ENCODE data around the gene TSPOAP1. TPM values are rescaled to one million over a fixed set of nuclear protein-coding genes. Genes with fewer than 3 reads are reported as not detected.

The TSPOAP1 gene
- total and polyA plus RNA-seq, 2 of the 13 experiments (the other 11 are each of a cell fraction or from before 2014, with no cell fraction given), result not detected

- TF ChIP-seq ZMAT3 (CRISPR knock-in tag; conservative IDR thresholded peaks at IDR 0.05) (no peak), ATF7 (IDR thresholded peaks at IDR 0.05) (no peak), ATF7 (CRISPR knock-in tag; IDR thresholded peaks at IDR 0.05) (no peak), ZNF225 (CRISPR knock-in tag; IDR thresholded peaks at IDR 0.05) (no peak), BRCA1 (CRISPR knock-in tag; IDR thresholded peaks at IDR 0.05) (no peak), SMAD1 (CRISPR knock-in tag; IDR thresholded peaks at IDR 0.05; ENCODE audit: borderline replicate concordance, low read depth) (no peak), ATF7-NPFF (CRISPR knock-in tag; IDR thresholded peaks at IDR 0.05; ENCODE audit: low read depth) (no peak), DMAP1 (CRISPR knock-in tag; IDR thresholded peaks at IDR 0.05) (peak; percentile 73; the same call in 1 of the 2 replicates), ZNF274 (CRISPR knock-in tag; IDR thresholded peaks at IDR 0.05) (peak; percentile 51; the same call in 1 of the 2 replicates), GATA4 (IDR thresholded peaks at IDR 0.05; ENCODE audit: borderline replicate concordance, low read depth) (peak; percentile 61; the same call in 1 of the 2 replicates), ZNF512B (CRISPR knock-in tag; IDR thresholded peaks at IDR 0.05; ENCODE audit: borderline replicate concordance) (no peak), ZNF232 (CRISPR knock-in tag; IDR thresholded peaks at IDR 0.05; ENCODE audit: borderline replicate concordance) (no peak), ZBTB37 (CRISPR knock-in tag; IDR thresholded peaks at IDR 0.05) (no peak), ZNF878 (CRISPR knock-in tag; IDR thresholded peaks at IDR 0.05) (no peak), ZNF841 (CRISPR knock-in tag; IDR thresholded peaks at IDR 0.05; ENCODE audit: borderline replicate concordance) (no peak), MIXL1 (CRISPR knock-in tag; IDR thresholded peaks at IDR 0.05) (no peak)
- TF ChIP-seq, protein P1, sequence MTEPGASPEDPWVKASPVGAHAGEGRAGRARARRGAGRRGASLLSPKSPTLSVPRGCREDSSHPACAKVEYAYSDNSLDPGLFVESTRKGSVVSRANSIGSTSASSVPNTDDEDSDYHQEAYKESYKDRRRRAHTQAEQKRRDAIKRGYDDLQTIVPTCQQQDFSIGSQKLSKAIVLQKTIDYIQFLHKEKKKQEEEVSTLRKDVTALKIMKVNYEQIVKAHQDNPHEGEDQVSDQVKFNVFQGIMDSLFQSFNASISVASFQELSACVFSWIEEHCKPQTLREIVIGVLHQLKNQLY (CRISPR knock-in tag; IDR thresholded peaks at IDR 0.05), result no peak
- TF ChIP-seq, protein P2, sequence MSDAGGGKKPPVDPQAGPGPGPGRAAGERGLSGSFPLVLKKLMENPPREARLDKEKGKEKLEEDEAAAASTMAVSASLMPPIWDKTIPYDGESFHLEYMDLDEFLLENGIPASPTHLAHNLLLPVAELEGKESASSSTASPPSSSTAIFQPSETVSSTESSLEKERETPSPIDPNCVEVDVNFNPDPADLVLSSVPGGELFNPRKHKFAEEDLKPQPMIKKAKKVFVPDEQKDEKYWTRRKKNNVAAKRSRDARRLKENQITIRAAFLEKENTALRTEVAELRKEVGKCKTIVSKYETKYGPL (CRISPR knock-in tag; IDR thresholded peaks at IDR 0.05), result no peak
- TF ChIP-seq, protein P3, sequence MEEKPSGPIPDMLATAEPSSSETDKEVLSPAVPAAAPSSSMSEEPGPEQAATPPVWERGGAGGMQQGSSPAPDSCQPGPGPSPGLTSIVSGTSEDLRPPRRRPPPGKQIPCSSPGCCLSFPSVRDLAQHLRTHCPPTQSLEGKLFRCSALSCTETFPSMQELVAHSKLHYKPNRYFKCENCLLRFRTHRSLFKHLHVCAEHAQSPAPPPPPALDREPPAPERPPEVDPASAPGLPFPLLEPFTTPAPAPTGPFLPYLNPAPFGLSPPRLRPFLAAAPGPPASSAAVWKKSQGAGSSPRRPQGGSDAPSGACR (CRISPR knock-in tag; IDR thresholded peaks at IDR 0.05), result no peak
- TF ChIP-seq, protein P4, sequence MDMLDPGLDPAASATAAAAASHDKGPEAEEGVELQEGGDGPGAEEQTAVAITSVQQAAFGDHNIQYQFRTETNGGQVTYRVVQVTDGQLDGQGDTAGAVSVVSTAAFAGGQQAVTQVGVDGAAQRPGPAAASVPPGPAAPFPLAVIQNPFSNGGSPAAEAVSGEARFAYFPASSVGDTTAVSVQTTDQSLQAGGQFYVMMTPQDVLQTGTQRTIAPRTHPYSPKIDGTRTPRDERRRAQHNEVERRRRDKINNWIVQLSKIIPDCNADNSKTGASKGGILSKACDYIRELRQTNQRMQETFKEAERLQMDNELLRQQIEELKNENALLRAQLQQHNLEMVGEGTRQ (IDR thresholded peaks at IDR 0.05; ENCODE audit: low read depth, low read length), result no peak
- TF ChIP-seq, protein P4 (CRISPR knock-in tag; IDR thresholded peaks at IDR 0.05; ENCODE audit: borderline replicate concordance), result no peak
Observed at GRCh38 chr17:58364270-58364942, 35.8 kb upstream of the TSPOAP1 start (continued).

All from HepG2 (cell line).